DND-41 (cell line): ENCODE measurements around the gene MRPS18A.

Experiments used
- EZH2 ChIP-seq: IDR thresholded peaks from 3 replicates; pipeline ENCODE4 v1.6.1; 2012; ENCODE audit warnings: borderline replicate concordance, low read depth, mild to moderate bottlenecking, moderate library complexity, low read length, inconsistent platforms; ENCODE audit not compliant: severe bottlenecking
- TF ChIP-seq, protein P1 (sequence below): IDR thresholded peaks from 2 replicates; pipeline ENCODE4 v1.5.1; 2012; ENCODE audit warnings: borderline replicate concordance, low read length, moderate library complexity, mild to moderate bottlenecking; ENCODE audit not compliant: poor library complexity, severe bottlenecking; ENCODE audit errors: extremely low read depth

DNA sequence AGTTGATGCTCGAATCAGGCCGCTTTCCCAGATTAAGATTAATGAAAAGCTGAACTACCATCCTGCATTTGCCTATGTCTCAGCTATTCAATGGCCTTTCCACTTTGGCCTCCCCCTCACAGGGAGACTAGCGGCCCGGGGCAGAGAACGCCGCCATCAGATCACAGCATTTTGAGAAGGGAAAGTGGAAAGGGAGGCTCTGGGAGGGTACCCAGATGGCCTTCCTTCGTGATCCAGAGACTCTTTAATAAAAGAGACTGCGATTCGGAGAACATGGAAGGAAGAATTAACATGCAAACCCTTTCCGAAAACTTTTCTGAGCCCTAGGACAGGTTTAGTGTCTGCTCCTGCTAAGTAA, 533 bp downstream of the MRPS18A start:
- TF ChIP-seq, protein P1, sequence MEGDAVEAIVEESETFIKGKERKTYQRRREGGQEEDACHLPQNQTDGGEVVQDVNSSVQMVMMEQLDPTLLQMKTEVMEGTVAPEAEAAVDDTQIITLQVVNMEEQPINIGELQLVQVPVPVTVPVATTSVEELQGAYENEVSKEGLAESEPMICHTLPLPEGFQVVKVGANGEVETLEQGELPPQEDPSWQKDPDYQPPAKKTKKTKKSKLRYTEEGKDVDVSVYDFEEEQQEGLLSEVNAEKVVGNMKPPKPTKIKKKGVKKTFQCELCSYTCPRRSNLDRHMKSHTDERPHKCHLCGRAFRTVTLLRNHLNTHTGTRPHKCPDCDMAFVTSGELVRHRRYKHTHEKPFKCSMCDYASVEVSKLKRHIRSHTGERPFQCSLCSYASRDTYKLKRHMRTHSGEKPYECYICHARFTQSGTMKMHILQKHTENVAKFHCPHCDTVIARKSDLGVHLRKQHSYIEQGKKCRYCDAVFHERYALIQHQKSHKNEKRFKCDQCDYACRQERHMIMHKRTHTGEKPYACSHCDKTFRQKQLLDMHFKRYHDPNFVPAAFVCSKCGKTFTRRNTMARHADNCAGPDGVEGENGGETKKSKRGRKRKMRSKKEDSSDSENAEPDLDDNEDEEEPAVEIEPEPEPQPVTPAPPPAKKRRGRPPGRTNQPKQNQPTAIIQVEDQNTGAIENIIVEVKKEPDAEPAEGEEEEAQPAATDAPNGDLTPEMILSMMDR = no peak
- TF ChIP-seq EZH2 = no peak
